Left hindlimb (tissue), 1 donor: Measurements from ENCODE around the gene NR3C2.

Source experiments
- DNase-seq: peaks from one replicate; pipeline ENCODE4 v3.0.0-alpha.2; 2018

NR3C2 gene

GRCh38 chr4:148434075-148434773, 8.0 kb downstream of the NR3C2 start:
- DNase-seq: no peak

- no peak for DNase-seq
Observed at GRCh38 chr4:148431401-148431800, 10.8 kb downstream of the NR3C2 start.

GRCh38 chr4:148430854-148431253, 11.4 kb downstream of the NR3C2 start:
- DNase-seq: no peak

GRCh38 chr4:148429206-148429605, 13.0 kb downstream of the NR3C2 start:
- DNase-seq: no peak

GRCh38 chr4:148426643-148427042, 15.6 kb downstream of the NR3C2 start:
- DNase-seq: no peak

GRCh38 chr4:148425327-148426110, 16.7 kb downstream of the NR3C2 start:
- no peak for DNase-seq

- no peak for DNase-seq
Observed at GRCh38 chr4:148420397-148420796, 21.8 kb downstream of the NR3C2 start.

GRCh38 chr4:148415500-148415899, 26.7 kb downstream of the NR3C2 start:
- no peak for DNase-seq

- DNase-seq: no peak
Observed at GRCh38 chr4:148412460-148412994, 29.7 kb downstream of the NR3C2 start.

GRCh38 chr4:148405161-148405893, 36.9 kb downstream of the NR3C2 start:
- no peak for DNase-seq

- no peak for DNase-seq
Observed at GRCh38 chr4:148398988-148399387, 43.2 kb downstream of the NR3C2 start.

- no peak for DNase-seq
Observed at GRCh38 chr4:148397771-148398170, 44.4 kb downstream of the NR3C2 start.

- no peak for DNase-seq
Observed at GRCh38 chr4:148396986-148397673, 45.1 kb downstream of the NR3C2 start.

- DNase-seq: no peak
Observed at GRCh38 chr4:148395771-148396170, 46.4 kb downstream of the NR3C2 start.

- no peak for DNase-seq
Observed at GRCh38 chr4:148391056-148391455, 51.2 kb downstream of the NR3C2 start.

- no peak for DNase-seq
Observed at GRCh38 chr4:148390311-148390710, 51.9 kb downstream of the NR3C2 start.

- no peak for DNase-seq
Observed at GRCh38 chr4:148380291-148380690, 61.9 kb downstream of the NR3C2 start.

GRCh38 chr4:148376151-148376550, 66.1 kb downstream of the NR3C2 start:
- DNase-seq: no peak

- no peak for DNase-seq
Observed at GRCh38 chr4:148375584-148375983, 66.6 kb downstream of the NR3C2 start.

GRCh38 chr4:148373093-148373492, 69.1 kb downstream of the NR3C2 start:
- DNase-seq: no peak

- no peak for DNase-seq
Observed at GRCh38 chr4:148369919-148370318, 72.3 kb downstream of the NR3C2 start.

- no peak for DNase-seq
Observed at GRCh38 chr4:148367756-148368155, 74.5 kb downstream of the NR3C2 start.

- no peak for DNase-seq
Observed at GRCh38 chr4:148366251-148366650, 76.0 kb downstream of the NR3C2 start.
